Endothelial cell of umbilical vein (primary cell): Measurements from ENCODE around the gene ADAM10. TPM values are rescaled to one million over a fixed set of nuclear protein-coding genes. Genes with fewer than 3 reads are reported as not detected.

Source experiments
- BruUV-seq: library from RNA; stranded (reverse); fragments of 400-500 nt; replicated peaks from 2 replicates; lab custom pipeline; 2021; lab: Mats Ljungman, UMichigan
- CTCF ChIA-PET: fragments of 300-600, 350-600 bp; sonication (Branson Sonifier 250); formaldehyde crosslinking; loops from one replicate; lab custom pipeline; 2021; ENCODE audit warnings: antibody characterized with exemption, inconsistent platforms; lab: Charles Lee
- POLR2A ChIA-PET: fragments of 300-600, 350-600 bp; sonication (Branson Sonifier 250); formaldehyde crosslinking; loops from one replicate; lab custom pipeline; 2021; ENCODE audit warnings: antibody characterized with exemption, inconsistent platforms; lab: Charles Lee
- DNase-seq: peaks from one replicate; pipeline ENCODE4 v3.0.0-alpha.2; 2011; ENCODE audit warnings: low read depth, low spot score
- FAIRE-seq: peaks from 2 replicates; lab custom pipeline; 2011; peaks lifted over from hg19 to GRCh38; lab: Jason Lieb, UNC
- H2AFZ ChIP-seq: 2 replicates; pipeline ENCODE4 v1.6.0; 2012; ENCODE audit warnings: low read depth, low read length, control low read depth, inconsistent platforms
- H3K27ac ChIP-seq: 2 replicates; pipeline ENCODE4 v1.5.1; 2011; ENCODE audit warnings: low read depth, mild to moderate bottlenecking, control low read depth, low read length, moderate library complexity; ENCODE audit not compliant: insufficient read depth
- H3K27me3 ChIP-seq, 2 experiments: 2 replicates each; pipeline versions ENCODE4 v1.6.0 to v1.6.1; 2011; ENCODE audit warnings: low read length in 2 of 2, mixed read lengths in 1 of 2; ENCODE audit not compliant: control insufficient read depth in 2 of 2, insufficient read depth in 2 of 2
- H3K36me3 ChIP-seq, 2 experiments: 2 replicates in 1 of 2; 3 replicates in 1 of 2; pipeline ENCODE4 v1.5.1; 2011; ENCODE audit warnings: low read length in 2 of 2, mild to moderate bottlenecking in 1 of 2, moderate library complexity in 1 of 2; ENCODE audit not compliant: control insufficient read depth in 2 of 2, insufficient read depth in 2 of 2; ENCODE audit errors: extremely low read depth in 1 of 2
- H3K4me1 ChIP-seq: 3 replicates; pipeline ENCODE4 v1.5.1; 2011; ENCODE audit warnings: mild to moderate bottlenecking, low read length; ENCODE audit not compliant: control insufficient read depth, insufficient read depth; ENCODE audit errors: extremely low read depth
- H3K4me2 ChIP-seq: 2 replicates; pipeline ENCODE4 v1.6.1; 2011; ENCODE audit warnings: low read length, control low read depth, mixed read lengths; ENCODE audit not compliant: insufficient read depth
- H3K4me3 ChIP-seq, 3 experiments: fragments of 200-600 bp in 1 of 3; sonication (generic), shearing (Covaris generic) in 1 of 3; replicated peaks in 1 of 3; 2 replicates each; pipeline ENCODE4 v1.5.1; 2011 to 2016; ENCODE audit warnings: control low read depth in 3 of 3, low read length in 3 of 3, mild to moderate bottlenecking in 2 of 3, inconsistent platforms in 1 of 3, low read depth in 1 of 3, moderate library complexity in 1 of 3; ENCODE audit not compliant: insufficient read depth in 1 of 3
- H3K79me2 ChIP-seq: 2 replicates; pipeline ENCODE4 v1.6.0; 2012; ENCODE audit warnings: low read length, inconsistent platforms; ENCODE audit not compliant: control insufficient read depth, insufficient read depth
- H3K9ac ChIP-seq: replicated peaks from 2 replicates; pipeline ENCODE3; 2011; ENCODE audit warnings: low read length, control low read depth; ENCODE audit not compliant: insufficient read depth; ENCODE audit errors: extremely low read depth
- H3K9me1 ChIP-seq: replicated peaks from 3 replicates; pipeline ENCODE4 v1.6.0; 2011; ENCODE audit warnings: mild to moderate bottlenecking, low read length; ENCODE audit not compliant: control insufficient read depth, insufficient read depth; ENCODE audit errors: extremely low read depth
- H3K9me3 ChIP-seq: replicated peaks from 2 replicates; pipeline ENCODE4 v1.5.1; 2012; ENCODE audit warnings: low read length, inconsistent platforms; ENCODE audit not compliant: control insufficient read depth, insufficient read depth
- H4K20me1 ChIP-seq: replicated peaks from 2 replicates; pipeline ENCODE3; 2011; ENCODE audit warnings: mild to moderate bottlenecking, low read length; ENCODE audit not compliant: control insufficient read depth, insufficient read depth; ENCODE audit errors: extremely low read depth
- EZH2 ChIP-seq: IDR thresholded peaks from 2 replicates; pipeline ENCODE4 v1.6.1; 2012; ENCODE audit warnings: borderline replicate concordance, low read depth, mild to moderate bottlenecking, moderate library complexity, low read length, inconsistent platforms; ENCODE audit not compliant: severe bottlenecking
- FOS ChIP-seq: IDR thresholded peaks from 2 replicates; pipeline ENCODE4 v1.6.1; 2011; ENCODE audit warnings: mild to moderate bottlenecking, low read length, moderate library complexity, borderline replicate concordance; ENCODE audit not compliant: insufficient read depth
- GATA2 ChIP-seq: IDR thresholded peaks from 2 replicates; pipeline ENCODE4 v1.7.0; 2011; ENCODE audit warnings: low read depth, mild to moderate bottlenecking, moderate library complexity, mixed read lengths, low read length; ENCODE audit not compliant: insufficient read length, insufficient read depth
- JUN ChIP-seq: IDR thresholded peaks from 2 replicates; pipeline ENCODE4 v1.6.1; 2011; ENCODE audit warnings: borderline replicate concordance, low read depth; ENCODE audit not compliant: insufficient read length, insufficient read depth
- MYC ChIP-seq: IDR thresholded peaks from one replicate; pipeline ENCODE4 v1.6.1; 2011; ENCODE audit warnings: mild to moderate bottlenecking, low read depth, low read length
- POLR2A ChIP-seq: IDR thresholded peaks from 2 replicates; pipeline ENCODE4 v1.6.1; 2012; ENCODE audit warnings: low read depth, mild to moderate bottlenecking, control low read depth, low read length
- POLR2AphosphoS5 ChIP-seq: IDR thresholded peaks from 2 replicates; pipeline ENCODE4 v1.6.1; 2012; ENCODE audit warnings: low read depth, mild to moderate bottlenecking, control low read depth, low read length, moderate library complexity; ENCODE audit not compliant: insufficient read depth
- dilution Hi-C: fragments of 300-500 bp; cut with MboI; formaldehyde crosslinking; loops from one replicate; pipeline ENCODE4 v1.15.0; 2019; ENCODE audit warnings: low sequenced_read_pairs; ENCODE audit not compliant: extremely low pct_ligation_motif_present
- intact Hi-C: fragments of 100-400 bp; cut with micrococcal nuclease; formaldehyde crosslinking; loops from one replicate; pipeline ENCODE4 v1.10.0; 2022
- polyA plus RNA-seq, 4 experiments: library from polyadenylated mRNA; depleted of rRNA in 3 of 4; stranded (reverse) in 3 of 4; unstranded in 1 of 4; fragments of >200 nt; gene quantifications; 2 replicates each; pipeline versions ENCODE4 v1.2.1 to v1.2.3, GENCODE V29; 2011 to 2012; ENCODE audit warnings: missing spikeins in 1 of 4
- total RNA-seq: library from RNA; stranded (reverse); gene quantifications from 2 replicates; pipeline ENCODE4 v1.2.3, GENCODE V29; 2021
- TF ChIP-seq, protein P1 (sequence below): IDR thresholded peaks from 2 replicates; pipeline ENCODE4 v1.6.1; 2011; ENCODE audit not compliant: insufficient read depth, insufficient read length
- TF ChIP-seq, protein P2 (sequence below), 2 donors: IDR thresholded peaks; 1 replicate in 1 of 2; 2 replicates in 1 of 2; pipeline ENCODE4 v1.5.1; 2011; ENCODE audit warnings: low read length in 2 of 2, mild to moderate bottlenecking in 2 of 2, moderate library complexity in 2 of 2, control low read depth in 1 of 2, inconsistent platforms in 1 of 2, low read depth in 1 of 2; ENCODE audit not compliant: insufficient read depth in 1 of 2; ENCODE audit errors: extremely low read depth in 1 of 2

Gene ADAM10
- total and polyA plus RNA-seq, 2 donors (not counting 3 experiments of a cell fraction or from before 2014, with no cell fraction given), result 91.3 to 203 TPM

DNA sequence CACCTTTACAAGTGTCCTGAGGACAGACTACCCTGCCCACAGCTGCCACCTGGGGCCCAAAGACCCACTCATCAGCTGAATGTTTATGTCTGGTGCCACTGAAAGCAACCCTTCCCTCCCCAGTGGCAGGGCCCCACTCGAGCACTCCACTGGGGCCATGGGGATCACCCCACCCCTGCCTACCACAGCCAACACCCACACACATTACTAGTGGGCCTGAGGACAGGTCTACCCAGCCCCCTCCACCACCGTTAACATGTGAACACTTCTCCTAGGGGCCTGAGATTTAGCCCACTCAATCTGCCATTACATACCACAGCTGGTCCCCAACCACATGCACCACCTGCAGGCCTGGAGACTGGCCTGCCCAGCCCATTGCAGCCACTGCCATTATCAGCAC is 52.3 kb downstream of the ADAM10 start:
- no peak overlapping the region for H2AFZ ChIP-seq
- H3K9me1 ChIP-seq, result no peaks in the 10 kb centered on the region
- no peak overlapping the region for H3K4me3 ChIP-seq
- intact Hi-C loops, result no loop called here
- H3K36me3 ChIP-seq, result no peaks in the 10 kb centered on the region
- FAIRE-seq, result no peak
- dilution Hi-C loops, result no loop called here
- no peaks in the 10 kb centered on the region for H3K4me1 ChIP-seq
- no peak overlapping the region for H3K27ac ChIP-seq
- no peak overlapping the region for H3K4me2 ChIP-seq
- no peaks in the 10 kb centered on the region for H3K27me3 ChIP-seq
- peaks cover 76% of the 10 kb centered on the region for H3K79me2 ChIP-seq
- H4K20me1 ChIP-seq, result no peaks in the 10 kb centered on the region
- H3K9ac ChIP-seq, result no peak overlapping the region
- BruUV-seq, result no TSS peak
- H3K9me3 ChIP-seq, result no peaks in the 10 kb centered on the region
- TF ChIP-seq EZH2, result no peak
- no peak for TF ChIP-seq POLR2A
- no peak for TF ChIP-seq MYC
- TF ChIP-seq, protein P1, sequence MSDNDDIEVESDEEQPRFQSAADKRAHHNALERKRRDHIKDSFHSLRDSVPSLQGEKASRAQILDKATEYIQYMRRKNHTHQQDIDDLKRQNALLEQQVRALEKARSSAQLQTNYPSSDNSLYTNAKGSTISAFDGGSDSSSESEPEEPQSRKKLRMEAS, result no peak
- TF ChIP-seq POLR2AphosphoS5, result no peak
- ChIA-PET POLR2A (no interaction called here), CTCF (interaction anchor here (0.6 to 1.4 kb wide), 2 partner anchors 20 to 331 kb away, joined by 3 read pairs; no protein-coding TSS in a partner anchor)
- DNase-seq, result no peak

DNA sequence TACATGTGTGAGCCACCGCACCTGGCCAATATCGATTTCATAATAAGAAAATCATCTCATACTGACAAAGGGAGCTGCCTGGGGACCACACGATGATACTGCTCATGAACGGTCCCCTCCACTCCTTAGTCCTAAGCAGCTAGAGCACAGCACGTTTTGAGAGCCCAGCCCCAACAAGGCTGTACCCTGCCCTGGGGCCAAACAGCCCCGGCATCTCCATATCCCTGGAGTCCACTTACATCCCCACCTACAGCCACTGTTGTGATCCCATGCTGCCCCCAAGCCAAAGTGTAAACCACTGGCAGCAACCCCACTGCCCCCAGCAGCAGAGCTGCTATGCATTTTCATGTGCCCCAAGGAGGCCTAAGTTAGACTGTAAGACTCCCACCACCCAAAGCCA is 52.8 kb downstream of the ADAM10 start:
- Histone ChIP-seq H3K9me3 (no peaks in the 10 kb centered on the region), H3K4me3 (no peak overlapping the region), H3K27me3 (no peaks in the 10 kb centered on the region), H3K27ac (no peak overlapping the region), H3K4me1 (no peaks in the 10 kb centered on the region), H3K9me1 (no peaks in the 10 kb centered on the region), H2AFZ (no peak overlapping the region), H4K20me1 (no peaks in the 10 kb centered on the region), H3K79me2 (peaks cover 73% of the 10 kb centered on the region), H3K36me3 (peaks cover 0 to 2% of the 10 kb centered on the region in 2 experiments), H3K9ac (no peak overlapping the region), H3K4me2 (no peak overlapping the region)
- DNase-seq (no peak), FAIRE-seq (no peak)
- intact Hi-C loops (no loop called here), dilution Hi-C loops (no loop called here)
- POLR2A ChIA-PET, result no interaction called here
- CTCF ChIA-PET, result interaction anchor here (0.6 to 1.4 kb wide), 2 partner anchors 19 to 330 kb away, joined by 3 read pairs; no protein-coding TSS in a partner anchor
- no peak for TF ChIP-seq GATA2
- no peak for TF ChIP-seq MYC
- no peak for TF ChIP-seq FOS
- TF ChIP-seq JUN, result no peak
- TF ChIP-seq, protein P2, sequence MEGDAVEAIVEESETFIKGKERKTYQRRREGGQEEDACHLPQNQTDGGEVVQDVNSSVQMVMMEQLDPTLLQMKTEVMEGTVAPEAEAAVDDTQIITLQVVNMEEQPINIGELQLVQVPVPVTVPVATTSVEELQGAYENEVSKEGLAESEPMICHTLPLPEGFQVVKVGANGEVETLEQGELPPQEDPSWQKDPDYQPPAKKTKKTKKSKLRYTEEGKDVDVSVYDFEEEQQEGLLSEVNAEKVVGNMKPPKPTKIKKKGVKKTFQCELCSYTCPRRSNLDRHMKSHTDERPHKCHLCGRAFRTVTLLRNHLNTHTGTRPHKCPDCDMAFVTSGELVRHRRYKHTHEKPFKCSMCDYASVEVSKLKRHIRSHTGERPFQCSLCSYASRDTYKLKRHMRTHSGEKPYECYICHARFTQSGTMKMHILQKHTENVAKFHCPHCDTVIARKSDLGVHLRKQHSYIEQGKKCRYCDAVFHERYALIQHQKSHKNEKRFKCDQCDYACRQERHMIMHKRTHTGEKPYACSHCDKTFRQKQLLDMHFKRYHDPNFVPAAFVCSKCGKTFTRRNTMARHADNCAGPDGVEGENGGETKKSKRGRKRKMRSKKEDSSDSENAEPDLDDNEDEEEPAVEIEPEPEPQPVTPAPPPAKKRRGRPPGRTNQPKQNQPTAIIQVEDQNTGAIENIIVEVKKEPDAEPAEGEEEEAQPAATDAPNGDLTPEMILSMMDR (IDR thresholded peaks at IDR 0.05; ENCODE audit: extremely low read depth in 1 of 2, insufficient read depth in 1 of 2, low read depth in 1 of 2, low read length in 2 of 2), result no peak
- TF ChIP-seq, protein P1, result no peak
- TF ChIP-seq POLR2AphosphoS5, result no peak
- no peak for TF ChIP-seq POLR2A
- no peak for TF ChIP-seq EZH2
- BruUV-seq, result no TSS peak
